ENCODE results near the gene LCE7A. TPM values are rescaled to one million over a fixed set of nuclear protein-coding genes. Genes with fewer than 3 reads are reported as not detected.
A peak's percentile ranks its signal among the peaks of the same experiment; 100 is the strongest.

LCE7A gene
- polyA plus RNA-seq, 1 donor from 2014 or later = not detected

DNA sequence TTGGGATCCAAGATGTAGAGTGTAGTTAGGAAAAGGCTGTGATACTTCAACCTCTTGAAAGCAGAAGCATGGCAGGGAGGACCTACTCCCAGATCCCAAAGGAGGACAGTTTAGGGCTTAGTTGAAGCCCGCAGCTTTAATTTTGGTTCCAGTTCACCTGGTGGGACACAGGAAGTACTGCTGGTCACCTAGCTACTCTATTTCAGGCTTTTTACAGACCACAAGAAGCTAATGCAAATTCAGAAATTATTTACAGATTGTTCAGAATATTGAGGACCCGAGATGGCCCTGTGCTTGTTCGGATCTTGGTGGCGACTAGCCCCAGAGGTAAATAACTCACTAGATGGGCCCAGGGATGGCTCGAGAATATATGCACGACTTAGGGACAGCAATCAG lies 11.9 kb downstream of the LCE7A start:
- H3K9me3 ChIP-seq (ENCODE audit: low read length) = no peaks in the 10 kb centered on the region
- no peak overlapping the region for H2AFZ ChIP-seq (ENCODE audit: low read depth, low read length)
- no peaks in the 10 kb centered on the region for H3K27me3 ChIP-seq (ENCODE audit: insufficient read depth, low read depth, low read length)
- H3K9ac ChIP-seq (ENCODE audit: low read length) = no peak overlapping the region
- no peaks in the 10 kb centered on the region for H4K20me1 ChIP-seq (ENCODE audit: insufficient read depth)
- no peak overlapping the region for H3K4me2 ChIP-seq (ENCODE audit: low read length)
- peak; percentile 2 for TF ChIP-seq CTCF (IDR thresholded peaks at IDR 0.05; ENCODE audit: poor library complexity, severe bottlenecking)
- no peak for TF ChIP-seq MXI1 (conservative IDR thresholded peaks at IDR 0.05; ENCODE audit: poor library complexity, severe bottlenecking)
- no peak for TF ChIP-seq EZH2 (IDR thresholded peaks at IDR 0.05; ENCODE audit: borderline replicate concordance, insufficient read depth, low read length, poor library complexity, severe bottlenecking)
- no peak for TF ChIP-seq EP300 (conservative IDR thresholded peaks at IDR 0.05; ENCODE audit: poor library complexity, severe bottlenecking)
- no peak overlapping the region for H3K4me3 ChIP-seq (ENCODE audit: low read length)
- no peak overlapping the region for H3K27ac ChIP-seq (ENCODE audit: low read length)
- no peaks in the 10 kb centered on the region for H3F3A ChIP-seq (ENCODE audit: insufficient read depth, low read length, poor library complexity, severe bottlenecking)
- H3K36me3 ChIP-seq (ENCODE audit: insufficient read depth, low read length) = no peaks in the 10 kb centered on the region
- no peaks in the 10 kb centered on the region for H3K9me2 ChIP-seq (ENCODE audit: insufficient read depth, low read length)
- H3K79me2 ChIP-seq (replicated peaks; ENCODE audit: insufficient read depth, low read length) = no peaks in the 10 kb centered on the region

DNA sequence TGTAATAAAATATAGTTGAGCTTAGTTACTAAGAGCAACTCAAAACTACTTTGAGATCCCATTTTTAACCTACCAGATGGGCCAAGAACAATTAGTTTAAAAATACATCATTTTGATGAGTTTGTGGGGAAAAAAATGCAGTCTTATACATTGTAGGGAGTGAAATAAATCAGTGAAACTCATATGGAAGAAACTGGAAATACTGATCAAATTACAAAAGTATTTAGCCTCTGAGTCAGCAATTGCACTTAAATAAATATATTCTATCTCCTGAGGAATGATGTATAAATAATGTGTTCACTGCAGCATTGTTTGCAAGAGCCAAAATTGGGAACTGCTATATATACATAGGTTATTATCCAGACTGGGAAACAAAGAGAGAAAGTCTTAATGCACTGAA lies 13.7 kb downstream of the LCE7A start:
- no peak for TF ChIP-seq RAD21 (conservative IDR thresholded peaks at IDR 0.05)
- no peak for TF ChIP-seq EP300 (conservative IDR thresholded peaks at IDR 0.05; ENCODE audit: poor library complexity, severe bottlenecking)
- TF ChIP-seq CTCF (IDR thresholded peaks at IDR 0.05; ENCODE audit: poor library complexity, severe bottlenecking) = no peak
- no peak for TF ChIP-seq POLR2AphosphoS5 (IDR thresholded peaks at IDR 0.05)
- no peak for TF ChIP-seq SMC3 (conservative IDR thresholded peaks at IDR 0.05; ENCODE audit: poor library complexity)
- no peak for TF ChIP-seq MXI1 (conservative IDR thresholded peaks at IDR 0.05; ENCODE audit: poor library complexity, severe bottlenecking)
- no peak for TF ChIP-seq TAF1 (IDR thresholded peaks at IDR 0.05; ENCODE audit: low read depth)
- TF ChIP-seq EZH2 (IDR thresholded peaks at IDR 0.05; ENCODE audit: borderline replicate concordance, insufficient read depth, low read length, poor library complexity, severe bottlenecking) = no peak
- TF ChIP-seq, protein P1, sequence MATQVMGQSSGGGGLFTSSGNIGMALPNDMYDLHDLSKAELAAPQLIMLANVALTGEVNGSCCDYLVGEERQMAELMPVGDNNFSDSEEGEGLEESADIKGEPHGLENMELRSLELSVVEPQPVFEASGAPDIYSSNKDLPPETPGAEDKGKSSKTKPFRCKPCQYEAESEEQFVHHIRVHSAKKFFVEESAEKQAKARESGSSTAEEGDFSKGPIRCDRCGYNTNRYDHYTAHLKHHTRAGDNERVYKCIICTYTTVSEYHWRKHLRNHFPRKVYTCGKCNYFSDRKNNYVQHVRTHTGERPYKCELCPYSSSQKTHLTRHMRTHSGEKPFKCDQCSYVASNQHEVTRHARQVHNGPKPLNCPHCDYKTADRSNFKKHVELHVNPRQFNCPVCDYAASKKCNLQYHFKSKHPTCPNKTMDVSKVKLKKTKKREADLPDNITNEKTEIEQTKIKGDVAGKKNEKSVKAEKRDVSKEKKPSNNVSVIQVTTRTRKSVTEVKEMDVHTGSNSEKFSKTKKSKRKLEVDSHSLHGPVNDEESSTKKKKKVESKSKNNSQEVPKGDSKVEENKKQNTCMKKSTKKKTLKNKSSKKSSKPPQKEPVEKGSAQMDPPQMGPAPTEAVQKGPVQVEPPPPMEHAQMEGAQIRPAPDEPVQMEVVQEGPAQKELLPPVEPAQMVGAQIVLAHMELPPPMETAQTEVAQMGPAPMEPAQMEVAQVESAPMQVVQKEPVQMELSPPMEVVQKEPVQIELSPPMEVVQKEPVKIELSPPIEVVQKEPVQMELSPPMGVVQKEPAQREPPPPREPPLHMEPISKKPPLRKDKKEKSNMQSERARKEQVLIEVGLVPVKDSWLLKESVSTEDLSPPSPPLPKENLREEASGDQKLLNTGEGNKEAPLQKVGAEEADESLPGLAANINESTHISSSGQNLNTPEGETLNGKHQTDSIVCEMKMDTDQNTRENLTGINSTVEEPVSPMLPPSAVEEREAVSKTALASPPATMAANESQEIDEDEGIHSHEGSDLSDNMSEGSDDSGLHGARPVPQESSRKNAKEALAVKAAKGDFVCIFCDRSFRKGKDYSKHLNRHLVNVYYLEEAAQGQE (IDR thresholded peaks at IDR 0.05; ENCODE audit: borderline replicate concordance) = no peak
- Histone ChIP-seq H2AFZ (ENCODE audit: low read depth, low read length) (no peak overlapping the region), H3K79me2 (replicated peaks; ENCODE audit: insufficient read depth, low read length) (no peaks in the 10 kb centered on the region), H3K36me3 (ENCODE audit: insufficient read depth, low read length) (no peaks in the 10 kb centered on the region), H3K27me3 (ENCODE audit: insufficient read depth, low read depth, low read length) (no peaks in the 10 kb centered on the region), H3K4me3 (ENCODE audit: low read length) (no peak overlapping the region), H3K9me3 (ENCODE audit: low read length) (no peaks in the 10 kb centered on the region), H3K9me2 (ENCODE audit: insufficient read depth, low read length) (no peaks in the 10 kb centered on the region), H3K4me2 (ENCODE audit: low read length) (no peak overlapping the region), H3K27ac (ENCODE audit: low read length) (no peak overlapping the region), H3K9ac (ENCODE audit: low read length) (no peak overlapping the region), H4K20me1 (ENCODE audit: insufficient read depth) (no peaks in the 10 kb centered on the region), H3F3A (ENCODE audit: insufficient read depth, low read length, poor library complexity, severe bottlenecking) (no peaks in the 10 kb centered on the region)

Data from neural cell (in vitro differentiated cells).